ENCODE results near the gene GFOD2. TPM values are rescaled to one million over a fixed set of nuclear protein-coding genes. Genes with fewer than 3 reads are reported as not detected.
A peak's percentile ranks its signal among the peaks of the same experiment; 100 is the strongest.

GFOD2 gene
- total and polyA plus RNA-seq, 2 of the 13 experiments (the other 11 are each of a cell fraction or from before 2014, with no cell fraction given), result 11.1 to 17.2 TPM

DNA sequence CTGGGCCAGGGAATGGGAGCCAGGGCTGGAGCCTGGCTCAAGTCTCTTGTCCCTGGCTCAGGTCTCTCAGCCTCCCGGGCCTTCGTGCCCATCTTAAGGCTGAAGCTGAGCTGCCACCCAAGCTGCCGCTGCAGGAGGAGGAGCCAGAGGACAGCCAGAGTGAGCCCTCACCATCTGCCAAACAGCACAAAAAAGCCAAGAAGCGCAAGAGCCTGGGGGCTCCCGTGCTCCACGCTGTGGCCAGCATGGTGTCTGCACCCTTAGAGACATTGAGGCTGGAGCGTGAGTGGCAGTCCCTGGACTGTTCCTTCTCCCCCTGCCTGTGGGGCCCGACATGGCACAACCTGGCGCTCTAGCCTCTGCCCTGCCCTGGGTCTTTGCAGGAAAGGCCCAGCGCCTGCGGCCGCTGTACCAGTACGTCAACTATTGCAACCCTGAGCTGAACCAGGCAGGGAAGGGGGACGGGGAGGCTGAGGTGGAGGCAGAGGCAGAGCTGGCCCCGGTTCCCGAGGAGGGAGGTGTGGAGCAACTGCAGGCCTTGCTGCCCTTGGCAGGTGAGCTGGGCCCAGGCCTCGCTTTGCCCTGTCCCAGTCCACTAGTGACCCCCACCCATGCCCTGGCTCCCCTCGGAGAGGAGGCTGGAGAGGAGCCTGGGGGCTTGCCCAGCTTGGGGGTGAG lies 51.2 kb downstream of the GFOD2 start (continued):
- TF ChIP-seq, protein P1, sequence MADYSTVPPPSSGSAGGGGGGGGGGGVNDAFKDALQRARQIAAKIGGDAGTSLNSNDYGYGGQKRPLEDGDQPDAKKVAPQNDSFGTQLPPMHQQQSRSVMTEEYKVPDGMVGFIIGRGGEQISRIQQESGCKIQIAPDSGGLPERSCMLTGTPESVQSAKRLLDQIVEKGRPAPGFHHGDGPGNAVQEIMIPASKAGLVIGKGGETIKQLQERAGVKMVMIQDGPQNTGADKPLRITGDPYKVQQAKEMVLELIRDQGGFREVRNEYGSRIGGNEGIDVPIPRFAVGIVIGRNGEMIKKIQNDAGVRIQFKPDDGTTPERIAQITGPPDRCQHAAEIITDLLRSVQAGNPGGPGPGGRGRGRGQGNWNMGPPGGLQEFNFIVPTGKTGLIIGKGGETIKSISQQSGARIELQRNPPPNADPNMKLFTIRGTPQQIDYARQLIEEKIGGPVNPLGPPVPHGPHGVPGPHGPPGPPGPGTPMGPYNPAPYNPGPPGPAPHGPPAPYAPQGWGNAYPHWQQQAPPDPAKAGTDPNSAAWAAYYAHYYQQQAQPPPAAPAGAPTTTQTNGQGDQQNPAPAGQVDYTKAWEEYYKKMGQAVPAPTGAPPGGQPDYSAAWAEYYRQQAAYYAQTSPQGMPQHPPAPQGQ (CRISPR knock-in tag; IDR thresholded peaks at IDR 0.05; ENCODE audit: borderline replicate concordance), result peak; percentile 95
- TF ChIP-seq, protein P2, sequence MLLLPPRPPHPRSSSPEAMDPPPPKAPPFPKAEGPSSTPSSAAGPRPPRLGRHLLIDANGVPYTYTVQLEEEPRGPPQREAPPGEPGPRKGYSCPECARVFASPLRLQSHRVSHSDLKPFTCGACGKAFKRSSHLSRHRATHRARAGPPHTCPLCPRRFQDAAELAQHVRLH (CRISPR knock-in tag; IDR thresholded peaks at IDR 0.05; ENCODE audit: borderline replicate concordance, low read depth), result peak; percentile 72; the same call in 1 of the 2 replicates
- TF ChIP-seq PHF20 (CRISPR knock-in tag; IDR thresholded peaks at IDR 0.05), result no peak
- no peak for TF ChIP-seq CBX1 (IDR thresholded peaks at IDR 0.05; ENCODE audit: low read depth)
- TF ChIP-seq ZNF557 (CRISPR knock-in tag; IDR thresholded peaks at IDR 0.05), result 0 out of 2 replicates have a peak, but pooled peaks have one; percentile 48
- peak; percentile 92 for TF ChIP-seq THAP11 (CRISPR knock-in tag; IDR thresholded peaks at IDR 0.05)
- TF ChIP-seq ZNF10 (CRISPR knock-in tag; IDR thresholded peaks at IDR 0.05; ENCODE audit: borderline replicate concordance, low read depth), result no peak
- TF ChIP-seq PAF1 (CRISPR knock-in tag; IDR thresholded peaks at IDR 0.05), result 0 out of 2 replicates have a peak, but pooled peaks have one; percentile 20
- TF ChIP-seq ZNF335 (CRISPR knock-in tag; IDR thresholded peaks at IDR 0.05), result no peak
- TF ChIP-seq ZNF432 (CRISPR knock-in tag; IDR thresholded peaks at IDR 0.05; ENCODE audit: borderline replicate concordance), result no peak
- no peak for TF ChIP-seq MLLT10 (CRISPR knock-in tag; IDR thresholded peaks at IDR 0.05)
- TF ChIP-seq TBX3 (IDR thresholded peaks at IDR 0.05; ENCODE audit: borderline replicate concordance), result no peak
- TF ChIP-seq SMYD3 (CRISPR knock-in tag; IDR thresholded peaks at IDR 0.05), result no peak; the same call in 1 of the 2 replicates
- TF ChIP-seq, protein P3, sequence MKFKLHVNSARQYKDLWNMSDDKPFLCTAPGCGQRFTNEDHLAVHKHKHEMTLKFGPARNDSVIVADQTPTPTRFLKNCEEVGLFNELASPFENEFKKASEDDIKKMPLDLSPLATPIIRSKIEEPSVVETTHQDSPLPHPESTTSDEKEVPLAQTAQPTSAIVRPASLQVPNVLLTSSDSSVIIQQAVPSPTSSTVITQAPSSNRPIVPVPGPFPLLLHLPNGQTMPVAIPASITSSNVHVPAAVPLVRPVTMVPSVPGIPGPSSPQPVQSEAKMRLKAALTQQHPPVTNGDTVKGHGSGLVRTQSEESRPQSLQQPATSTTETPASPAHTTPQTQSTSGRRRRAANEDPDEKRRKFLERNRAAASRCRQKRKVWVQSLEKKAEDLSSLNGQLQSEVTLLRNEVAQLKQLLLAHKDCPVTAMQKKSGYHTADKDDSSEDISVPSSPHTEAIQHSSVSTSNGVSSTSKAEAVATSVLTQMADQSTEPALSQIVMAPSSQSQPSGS (CRISPR knock-in tag; IDR thresholded peaks at IDR 0.05), result peak; percentile 78
- no peak; the same call in none of the 2 replicates for TF ChIP-seq ZMYM3 (CRISPR knock-in tag; IDR thresholded peaks at IDR 0.05)
- no peak for TF ChIP-seq ZNF615 (CRISPR knock-in tag; IDR thresholded peaks at IDR 0.05; ENCODE audit: borderline replicate concordance)
- TF ChIP-seq, protein P4, sequence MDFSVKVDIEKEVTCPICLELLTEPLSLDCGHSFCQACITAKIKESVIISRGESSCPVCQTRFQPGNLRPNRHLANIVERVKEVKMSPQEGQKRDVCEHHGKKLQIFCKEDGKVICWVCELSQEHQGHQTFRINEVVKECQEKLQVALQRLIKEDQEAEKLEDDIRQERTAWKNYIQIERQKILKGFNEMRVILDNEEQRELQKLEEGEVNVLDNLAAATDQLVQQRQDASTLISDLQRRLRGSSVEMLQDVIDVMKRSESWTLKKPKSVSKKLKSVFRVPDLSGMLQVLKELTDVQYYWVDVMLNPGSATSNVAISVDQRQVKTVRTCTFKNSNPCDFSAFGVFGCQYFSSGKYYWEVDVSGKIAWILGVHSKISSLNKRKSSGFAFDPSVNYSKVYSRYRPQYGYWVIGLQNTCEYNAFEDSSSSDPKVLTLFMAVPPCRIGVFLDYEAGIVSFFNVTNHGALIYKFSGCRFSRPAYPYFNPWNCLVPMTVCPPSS (IDR thresholded peaks at IDR 0.05), result no peak
- no peak for TF ChIP-seq MED8 (CRISPR knock-in tag; IDR thresholded peaks at IDR 0.05; ENCODE audit: insufficient replicate concordance)
- TF ChIP-seq HNRNPK (IDR thresholded peaks at IDR 0.05; ENCODE audit: low read depth, low read length, poor library complexity, severe bottlenecking), result no peak
- peak; percentile 60; the same call in 1 of the 2 replicates for TF ChIP-seq ZC3H13 (CRISPR knock-in tag; IDR thresholded peaks at IDR 0.05)
- no peak for TF ChIP-seq HMGA1 (CRISPR knock-in tag; conservative IDR thresholded peaks at IDR 0.05)
